ENCODE data around the gene CABLES1.

Gene CABLES1

DNA sequence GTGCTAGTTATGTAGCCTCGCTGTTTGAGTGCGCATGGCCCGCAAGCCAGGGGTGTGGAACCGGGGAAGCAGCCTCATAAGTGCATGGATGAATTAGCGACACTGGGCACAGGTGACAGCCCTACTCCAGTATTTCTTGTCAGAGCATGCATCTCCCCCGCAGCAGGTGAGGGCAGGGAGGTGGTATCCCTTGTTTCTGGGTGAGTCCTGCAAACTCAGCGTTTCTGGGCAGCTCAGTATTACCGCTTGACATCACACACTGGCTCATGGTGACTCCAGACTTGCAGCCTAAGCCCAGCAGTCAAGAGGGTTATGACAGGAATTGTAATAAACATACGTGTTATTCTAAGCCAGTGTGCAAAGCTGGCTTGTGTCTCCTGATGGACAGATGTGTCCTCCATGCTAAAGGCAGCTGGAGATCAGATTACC lies 2.5 kb downstream of the CABLES1 start:
- TF ChIP-seq ZNF10 (tag by site-specific recombination; IDR thresholded peaks at IDR 0.05) (peak; percentile 65), ZBTB20 (tag by site-specific recombination; IDR thresholded peaks at IDR 0.05) (0 out of 2 replicates have a peak, but pooled peaks have one; percentile 22), TRIM28 (IDR thresholded peaks at IDR 0.05; ENCODE audit: borderline replicate concordance, low read length) (peak; percentile 77; the same call in 1 of the 2 replicates), ZNF629 (tag by site-specific recombination; IDR thresholded peaks at IDR 0.05) (0 out of 2 replicates have a peak, but pooled peaks have one; percentile 14), ZIC2 (tag by site-specific recombination; IDR thresholded peaks at IDR 0.05) (0 out of 2 replicates have a peak, but pooled peaks have one; percentile 14), ZNF600 (tag by site-specific recombination; IDR thresholded peaks at IDR 0.05) (peak; percentile 82), ZNF501 (tag by site-specific recombination; IDR thresholded peaks at IDR 0.05) (no peak), BCL11B (tag by site-specific recombination; IDR thresholded peaks at IDR 0.05; ENCODE audit: low read depth) (no peak)
- Histone ChIP-seq H3K4me3 (ENCODE audit: low read depth, low read length) (no peak overlapping the region), H3K36me3 (ENCODE audit: control insufficient read depth in 2 of 2, insufficient read depth in 1 of 2, low read length in 2 of 2) (peaks cover 0 to 7% of the 10 kb centered on the region in 2 experiments; a peak in 2 of 3 replicates), H3K4me1 (ENCODE audit: control insufficient read depth, insufficient read depth, low read length) (peaks cover 33% of the 10 kb centered on the region), H3K27ac (ENCODE audit: extremely low read depth, low read depth, low read length) (no peak overlapping the region), H3K9me3 (ENCODE audit: control insufficient read depth, insufficient read depth, low read depth, low read length) (no peaks in the 10 kb centered on the region)
- POLR2A ChIA-PET = no interaction called here
- CTCF ChIA-PET = interaction anchor here (0.6 to 2.0 kb wide), 4 partner anchors 7 to 154 kb away, joined by 4 to 6 read pairs (median 4); no protein-coding TSS in a partner anchor

GRCh38 chr18:23138471-23138870 lies 3.2 kb downstream of the CABLES1 start:
- ChIA-PET CTCF (interaction anchor here (0.5 to 2.0 kb wide), 4 partner anchors 8 to 155 kb away, joined by 4 to 6 read pairs (median 4); no protein-coding TSS in a partner anchor), POLR2A (interaction anchor here (0.7 kb wide), 1 partner anchor 13 kb away, joined by 5 read pairs; no protein-coding TSS in a partner anchor)
- peaks cover 32% of the 10 kb centered on the region for H3K4me1 ChIP-seq (ENCODE audit: control insufficient read depth, insufficient read depth, low read length)
- H3K36me3 ChIP-seq (ENCODE audit: control insufficient read depth in 2 of 2, insufficient read depth in 1 of 2, low read length in 2 of 2) = peaks cover 0 to 7% of the 10 kb centered on the region in 2 experiments; a peak in 2 of 3 replicates
- H3K9me3 ChIP-seq (ENCODE audit: control insufficient read depth, insufficient read depth, low read depth, low read length) = no peaks in the 10 kb centered on the region
- no peak overlapping the region for H3K27ac ChIP-seq (ENCODE audit: extremely low read depth, low read depth, low read length)
- no peak overlapping the region for H3K4me3 ChIP-seq (ENCODE audit: low read depth, low read length)
- no peak for TF ChIP-seq ZNF239 (tag by site-specific recombination; IDR thresholded peaks at IDR 0.05)
- no peak for TF ChIP-seq PATZ1 (tag by site-specific recombination; IDR thresholded peaks at IDR 0.05)
- TF ChIP-seq ZSCAN4 (tag by site-specific recombination; IDR thresholded peaks at IDR 0.05) = no peak
- no peak for TF ChIP-seq ZNF280C (tag by site-specific recombination; IDR thresholded peaks at IDR 0.05)
- TF ChIP-seq ZNF791 (tag by site-specific recombination; IDR thresholded peaks at IDR 0.05) = no peak
- TF ChIP-seq, protein P1, sequence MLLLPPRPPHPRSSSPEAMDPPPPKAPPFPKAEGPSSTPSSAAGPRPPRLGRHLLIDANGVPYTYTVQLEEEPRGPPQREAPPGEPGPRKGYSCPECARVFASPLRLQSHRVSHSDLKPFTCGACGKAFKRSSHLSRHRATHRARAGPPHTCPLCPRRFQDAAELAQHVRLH (tag by site-specific recombination; IDR thresholded peaks at IDR 0.05) = no peak
- TF ChIP-seq ZNF23 (tag by site-specific recombination; IDR thresholded peaks at IDR 0.05; ENCODE audit: borderline replicate concordance) = no peak
- no peak for TF ChIP-seq ZNF548 (tag by site-specific recombination; IDR thresholded peaks at IDR 0.05)
- TF ChIP-seq ZNF16 (tag by site-specific recombination; IDR thresholded peaks at IDR 0.05; ENCODE audit: low read depth) = no peak
- TF ChIP-seq IKZF3 (tag by site-specific recombination; IDR thresholded peaks at IDR 0.05) = 0 out of 2 replicates have a peak, but pooled peaks have one; percentile 12
- TF ChIP-seq ZNF174 (tag by site-specific recombination; IDR thresholded peaks at IDR 0.05) = no peak
- TF ChIP-seq ZNF561 (tag by site-specific recombination; IDR thresholded peaks at IDR 0.05; ENCODE audit: borderline replicate concordance) = no peak
- TF ChIP-seq ZNF664 (tag by site-specific recombination; IDR thresholded peaks at IDR 0.05) = no peak
- TF ChIP-seq ZNF600 (tag by site-specific recombination; IDR thresholded peaks at IDR 0.05) = no peak
- TF ChIP-seq, protein P2, sequence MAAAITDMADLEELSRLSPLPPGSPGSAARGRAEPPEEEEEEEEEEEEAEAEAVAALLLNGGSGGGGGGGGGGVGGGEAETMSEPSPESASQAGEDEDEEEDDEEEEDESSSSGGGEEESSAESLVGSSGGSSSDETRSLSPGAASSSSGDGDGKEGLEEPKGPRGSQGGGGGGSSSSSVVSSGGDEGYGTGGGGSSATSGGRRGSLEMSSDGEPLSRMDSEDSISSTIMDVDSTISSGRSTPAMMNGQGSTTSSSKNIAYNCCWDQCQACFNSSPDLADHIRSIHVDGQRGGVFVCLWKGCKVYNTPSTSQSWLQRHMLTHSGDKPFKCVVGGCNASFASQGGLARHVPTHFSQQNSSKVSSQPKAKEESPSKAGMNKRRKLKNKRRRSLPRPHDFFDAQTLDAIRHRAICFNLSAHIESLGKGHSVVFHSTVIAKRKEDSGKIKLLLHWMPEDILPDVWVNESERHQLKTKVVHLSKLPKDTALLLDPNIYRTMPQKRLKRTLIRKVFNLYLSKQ (tag by site-specific recombination; IDR thresholded peaks at IDR 0.05; ENCODE audit: borderline replicate concordance) = no peak
- no peak for TF ChIP-seq ZSCAN23 (tag by site-specific recombination; IDR thresholded peaks at IDR 0.05)
- TF ChIP-seq WT1 (tag by site-specific recombination; IDR thresholded peaks at IDR 0.05) = no peak
- no peak for TF ChIP-seq ZNF362 (tag by site-specific recombination; IDR thresholded peaks at IDR 0.05)
- TF ChIP-seq GLI2 (tag by site-specific recombination; IDR thresholded peaks at IDR 0.05; ENCODE audit: borderline replicate concordance, low read depth) = no peak
